Breast epithelium (tissue), 3 donors: ENCODE data around the gene SLC5A6.

Experiments
- POLR2A ChIP-seq: fragments of 450-650 bp; IDR thresholded peaks from one replicate; pipeline ENCODE4 v1.6.1; 2016; ENCODE audit warnings: antibody characterized with exemption, mild to moderate bottlenecking, moderate library complexity
- TF ChIP-seq, protein P1 (sequence below), 3 donors: fragments of 450-650 bp; IDR thresholded peaks; one replicate each; pipeline ENCODE4 v1.5.1; 2016 to 2017; ENCODE audit warnings: antibody characterized with exemption in 3 of 3, mild to moderate bottlenecking in 3 of 3, moderate library complexity in 3 of 3

DNA sequence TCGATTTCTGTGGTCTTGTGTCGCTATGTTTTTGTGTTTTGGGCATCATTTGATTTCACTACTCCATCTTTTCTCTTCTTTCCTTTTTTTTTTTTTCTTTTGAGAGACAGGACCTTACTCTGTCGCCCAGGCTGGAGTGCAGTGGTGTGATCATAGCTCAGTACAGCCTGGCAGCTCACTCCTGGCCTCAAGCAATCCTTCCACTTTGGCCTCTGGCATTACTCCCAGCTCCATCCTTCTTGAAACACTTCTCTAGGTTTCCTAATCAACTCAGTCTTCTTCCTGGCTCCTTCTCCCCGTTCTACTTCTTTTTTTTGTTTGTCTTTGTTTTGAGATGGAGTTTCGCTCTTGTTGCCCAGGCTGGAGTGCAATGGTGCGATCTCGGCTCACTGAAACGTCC lies 36.7 kb downstream of the SLC5A6 start:
- TF ChIP-seq, protein P1, sequence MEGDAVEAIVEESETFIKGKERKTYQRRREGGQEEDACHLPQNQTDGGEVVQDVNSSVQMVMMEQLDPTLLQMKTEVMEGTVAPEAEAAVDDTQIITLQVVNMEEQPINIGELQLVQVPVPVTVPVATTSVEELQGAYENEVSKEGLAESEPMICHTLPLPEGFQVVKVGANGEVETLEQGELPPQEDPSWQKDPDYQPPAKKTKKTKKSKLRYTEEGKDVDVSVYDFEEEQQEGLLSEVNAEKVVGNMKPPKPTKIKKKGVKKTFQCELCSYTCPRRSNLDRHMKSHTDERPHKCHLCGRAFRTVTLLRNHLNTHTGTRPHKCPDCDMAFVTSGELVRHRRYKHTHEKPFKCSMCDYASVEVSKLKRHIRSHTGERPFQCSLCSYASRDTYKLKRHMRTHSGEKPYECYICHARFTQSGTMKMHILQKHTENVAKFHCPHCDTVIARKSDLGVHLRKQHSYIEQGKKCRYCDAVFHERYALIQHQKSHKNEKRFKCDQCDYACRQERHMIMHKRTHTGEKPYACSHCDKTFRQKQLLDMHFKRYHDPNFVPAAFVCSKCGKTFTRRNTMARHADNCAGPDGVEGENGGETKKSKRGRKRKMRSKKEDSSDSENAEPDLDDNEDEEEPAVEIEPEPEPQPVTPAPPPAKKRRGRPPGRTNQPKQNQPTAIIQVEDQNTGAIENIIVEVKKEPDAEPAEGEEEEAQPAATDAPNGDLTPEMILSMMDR (IDR thresholded peaks at IDR 0.05) = no peak
- no peak for TF ChIP-seq POLR2A
